Smooth muscle cell of the umbilical artery (primary cell): Measurements from ENCODE around the gene MUC16. TPM values are rescaled to one million over a fixed set of nuclear protein-coding genes. Genes with fewer than 3 reads are reported as not detected.

Experiments used
- total RNA-seq: library from RNA; depleted of rRNA; stranded (reverse); fragments of >200 nt; gene quantifications from 2 replicates; pipeline ENCODE4 v1.2.3, GENCODE V29; 2014

Gene MUC16
- not detected in 2 replicates for total RNA-seq

DNA sequence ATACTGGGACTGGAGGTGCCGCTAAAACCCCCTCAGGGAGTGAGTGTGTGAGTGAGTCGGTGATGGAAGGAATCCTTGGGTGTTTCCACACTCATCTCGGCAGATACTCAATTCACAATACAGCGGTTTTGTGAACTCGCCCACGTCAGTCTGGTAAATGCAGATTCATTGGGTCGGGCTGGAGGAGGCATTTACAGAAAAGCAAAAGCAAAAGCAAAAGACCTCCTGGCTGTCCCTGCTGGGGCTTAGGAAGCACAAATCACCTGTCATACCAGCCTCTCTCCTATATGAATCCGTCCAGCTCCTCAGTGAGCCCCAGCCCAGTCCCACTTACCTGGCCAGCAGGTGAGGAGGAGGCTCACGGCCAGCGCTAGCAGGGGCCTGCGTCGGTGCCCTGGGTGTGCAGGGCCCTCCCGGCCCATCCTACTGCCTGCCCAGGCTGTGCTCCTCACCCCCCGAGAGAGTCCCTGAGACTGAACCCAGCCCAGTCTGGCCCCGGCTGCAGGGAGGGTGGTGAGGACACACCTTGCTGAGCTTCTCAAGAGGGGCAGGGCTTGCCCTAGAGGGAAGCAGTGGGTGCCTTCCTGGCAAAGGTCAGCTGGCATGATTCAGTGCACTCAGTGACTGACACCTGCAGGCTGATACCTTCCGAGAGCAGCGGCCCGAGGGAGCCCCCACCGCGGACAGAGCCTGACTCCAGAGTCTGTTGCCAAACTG, at the start of gene MUC16:
Gene MUC16 (minus strand): TSS at position 475 of the 717 bp plus-strand sequence.

Other genes starting within 250 kb of the MUC16 start
- 20.2 and 25.3 TPM in 2 replicates for gene ZNF558, start 178.1 kb downstream of the MUC16 start, total RNA-seq
- not detected in 2 replicates for gene MBD3L1, start 178.0 kb downstream of the MUC16 start, total RNA-seq
- gene OR1M1, start 76.7 kb upstream of the MUC16 start, total RNA-seq: not detected in 2 replicates
- gene OR7G2, start 97.1 kb upstream of the MUC16 start, total RNA-seq: not detected in 2 replicates
- gene OR7G1, start 105.4 kb upstream of the MUC16 start, total RNA-seq: not detected in 2 replicates
- not detected in 2 replicates for gene OR7G3, start 116.5 kb upstream of the MUC16 start, total RNA-seq
- 13.1 and 17.1 TPM in 2 replicates for gene ZNF317, start 130.0 kb upstream of the MUC16 start, total RNA-seq
- gene OR7D2, start 168.6 kb upstream of the MUC16 start, total RNA-seq: under 0.01 TPM in 1 of 2 replicates, not detected in the other
- not detected in 2 replicates for gene OR7D4, start 209.2 kb upstream of the MUC16 start, total RNA-seq
- gene OR7E24, start 240.5 kb upstream of the MUC16 start, total RNA-seq: not detected in 2 replicates